ENCODE measurements around the gene RABGEF1.

- TF ChIP-seq EZH2phosphoT487 (IDR thresholded peaks at IDR 0.05; ENCODE audit: insufficient read depth, low read depth): no peak
- TF ChIP-seq EZH2 (IDR thresholded peaks at IDR 0.05; ENCODE audit: insufficient read depth, poor library complexity, severe bottlenecking): no peak
These were observed 13.5 kb upstream of the RABGEF1 start for GRCh38 chr7:66727058-66727457.
